ENCODE results near the gene ZZZ3.
A peak's percentile ranks its signal among the peaks of the same experiment; 100 is the strongest.

ZZZ3 gene

DNA sequence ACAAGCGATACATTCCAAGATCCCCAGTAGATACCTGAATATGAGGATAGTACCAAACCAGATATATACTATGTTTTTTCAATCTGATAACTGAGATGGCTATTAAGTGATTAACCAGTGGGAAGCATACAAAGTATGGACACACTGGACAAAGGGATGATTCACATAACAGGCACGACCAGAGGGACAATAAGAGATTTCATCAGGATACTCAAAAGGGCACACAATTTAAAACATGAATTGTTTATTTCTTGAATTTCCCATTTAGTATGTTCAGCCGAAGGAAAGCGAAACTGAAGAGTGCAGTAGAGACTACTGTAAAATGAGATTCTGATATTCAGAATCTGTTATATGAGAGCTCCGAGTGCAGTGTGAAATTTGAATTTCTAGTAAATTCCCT, 10.6 kb downstream of the ZZZ3 start:
- Histone ChIP-seq H3K4me3 (ENCODE audit: low read length) (peak overlapping the region; percentile 12; the same call in 1 of the 2 replicates), H4K20me1 (ENCODE audit: insufficient read depth, low read length) (peaks cover 14% of the 10 kb centered on the region; the same call in 1 of the 2 replicates), H3K79me2 (ENCODE audit: low read length) (peaks cover 100% of the 10 kb centered on the region)

DNA sequence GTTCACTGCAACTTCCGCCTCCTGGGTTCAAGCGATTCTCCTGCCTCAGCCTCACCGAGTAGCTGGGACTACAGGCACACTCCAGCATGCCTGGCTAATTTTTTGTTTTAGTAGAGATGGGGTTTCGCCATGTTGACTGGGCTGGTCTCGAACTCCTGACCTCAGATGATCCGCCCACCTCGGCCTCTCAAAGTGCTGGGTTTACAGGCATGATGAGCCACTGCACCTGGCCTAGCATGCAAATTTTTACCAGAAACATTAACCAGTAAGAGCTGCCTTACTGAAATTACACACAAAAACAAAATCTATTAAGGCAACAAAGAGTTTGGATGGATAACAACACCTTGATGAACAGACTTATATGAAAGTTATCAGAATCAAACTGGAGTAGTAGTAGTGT, 12.1 kb downstream of the ZZZ3 start:
- peaks cover 9% of the 10 kb centered on the region; the same call in 1 of the 2 replicates for H4K20me1 ChIP-seq (ENCODE audit: insufficient read depth, low read length)
- no peak for DNase-seq
- H3K9ac ChIP-seq (ENCODE audit: low read length), result no peak overlapping the region
- H3K4me2 ChIP-seq (ENCODE audit: low read depth, low read length), result no peak overlapping the region
- H3F3A ChIP-seq (ENCODE audit: insufficient read depth, low read length), result no peaks in the 10 kb centered on the region
- H3K9me2 ChIP-seq (replicated peaks; ENCODE audit: insufficient read depth, low read length), result no peaks in the 10 kb centered on the region
- TF ChIP-seq EZH2 (optimal IDR thresholded peaks at IDR 0.05; ENCODE audit: low read depth, low read length) (no peak), EZH2phosphoT487 (IDR thresholded peaks at IDR 0.05; ENCODE audit: low read length) (no peak)
- TF ChIP-seq, protein P1, sequence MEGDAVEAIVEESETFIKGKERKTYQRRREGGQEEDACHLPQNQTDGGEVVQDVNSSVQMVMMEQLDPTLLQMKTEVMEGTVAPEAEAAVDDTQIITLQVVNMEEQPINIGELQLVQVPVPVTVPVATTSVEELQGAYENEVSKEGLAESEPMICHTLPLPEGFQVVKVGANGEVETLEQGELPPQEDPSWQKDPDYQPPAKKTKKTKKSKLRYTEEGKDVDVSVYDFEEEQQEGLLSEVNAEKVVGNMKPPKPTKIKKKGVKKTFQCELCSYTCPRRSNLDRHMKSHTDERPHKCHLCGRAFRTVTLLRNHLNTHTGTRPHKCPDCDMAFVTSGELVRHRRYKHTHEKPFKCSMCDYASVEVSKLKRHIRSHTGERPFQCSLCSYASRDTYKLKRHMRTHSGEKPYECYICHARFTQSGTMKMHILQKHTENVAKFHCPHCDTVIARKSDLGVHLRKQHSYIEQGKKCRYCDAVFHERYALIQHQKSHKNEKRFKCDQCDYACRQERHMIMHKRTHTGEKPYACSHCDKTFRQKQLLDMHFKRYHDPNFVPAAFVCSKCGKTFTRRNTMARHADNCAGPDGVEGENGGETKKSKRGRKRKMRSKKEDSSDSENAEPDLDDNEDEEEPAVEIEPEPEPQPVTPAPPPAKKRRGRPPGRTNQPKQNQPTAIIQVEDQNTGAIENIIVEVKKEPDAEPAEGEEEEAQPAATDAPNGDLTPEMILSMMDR (IDR thresholded peaks at IDR 0.05; ENCODE audit: low read length), result no peak
- H3K4me1 ChIP-seq (ENCODE audit: low read length), result peaks cover 21% of the 10 kb centered on the region
- no peak overlapping the region for H3K27ac ChIP-seq (ENCODE audit: low read length)
- no peaks in the 10 kb centered on the region for H3K27me3 ChIP-seq (replicated peaks; ENCODE audit: insufficient read depth, low read length)
- no peak overlapping the region for H2AFZ ChIP-seq (ENCODE audit: low read length)
- peaks cover 100% of the 10 kb centered on the region for H3K79me2 ChIP-seq (ENCODE audit: low read length)
- H3K36me3 ChIP-seq (replicated peaks; ENCODE audit: insufficient read depth, low read length), result no peaks in the 10 kb centered on the region
- no peak overlapping the region for H3K4me3 ChIP-seq (ENCODE audit: low read length)
- H3K9me3 ChIP-seq (replicated peaks; ENCODE audit: insufficient read depth, low read length), result no peaks in the 10 kb centered on the region

More for the DNA sequence above, 10.6 kb downstream of the ZZZ3 start:
- H3K36me3 ChIP-seq (replicated peaks; ENCODE audit: insufficient read depth, low read length), result no peaks in the 10 kb centered on the region
- H3K9me3 ChIP-seq (replicated peaks; ENCODE audit: insufficient read depth, low read length), result no peaks in the 10 kb centered on the region
- H2AFZ ChIP-seq (ENCODE audit: low read length), result no peak overlapping the region
- no peaks in the 10 kb centered on the region for H3K27me3 ChIP-seq (replicated peaks; ENCODE audit: insufficient read depth, low read length)
- DNase-seq, result peak; percentile 16
- H3K27ac ChIP-seq (ENCODE audit: low read length), result no peak overlapping the region
- H3K4me1 ChIP-seq (ENCODE audit: low read length), result peaks cover 21% of the 10 kb centered on the region
- H3K9me2 ChIP-seq (replicated peaks; ENCODE audit: insufficient read depth, low read length), result no peaks in the 10 kb centered on the region
- no peak overlapping the region for H3K9ac ChIP-seq (ENCODE audit: low read length)
- H3K4me2 ChIP-seq (ENCODE audit: low read depth, low read length), result peak overlapping the region; percentile 76
- TF ChIP-seq EZH2 (optimal IDR thresholded peaks at IDR 0.05; ENCODE audit: low read depth, low read length) (no peak), EZH2phosphoT487 (IDR thresholded peaks at IDR 0.05; ENCODE audit: low read length) (no peak)
- TF ChIP-seq, protein P1 (IDR thresholded peaks at IDR 0.05; ENCODE audit: low read length), result no peak
- no peaks in the 10 kb centered on the region for H3F3A ChIP-seq (ENCODE audit: insufficient read depth, low read length)

DNA sequence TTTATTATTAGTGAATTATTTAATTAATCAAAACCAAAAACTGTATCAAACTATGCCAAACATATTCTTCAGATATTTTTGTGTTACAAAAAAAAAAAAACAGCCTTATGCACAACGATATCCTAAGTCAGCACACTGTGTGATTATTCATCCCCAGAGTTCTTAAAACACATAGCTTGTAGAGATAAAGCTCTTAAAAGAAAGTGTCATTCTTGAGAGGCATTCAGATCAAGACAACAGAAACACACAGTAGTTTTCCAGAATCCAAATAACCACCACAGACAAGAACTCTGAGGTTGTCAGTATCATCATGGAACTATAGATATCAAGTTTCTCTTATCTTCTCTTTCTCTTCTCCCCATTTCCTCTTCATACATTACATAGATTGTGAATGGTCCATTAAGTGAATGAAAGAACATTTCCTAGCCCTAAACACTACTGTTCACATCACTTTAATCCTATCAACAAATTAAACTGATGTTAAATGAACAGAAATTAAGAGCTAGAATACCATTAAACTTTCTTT, 13.5 kb downstream of the ZZZ3 start:
- DNase-seq, result no peak
- Histone ChIP-seq H3K79me2 (ENCODE audit: low read length) (peaks cover 100% of the 10 kb centered on the region), H3K4me2 (ENCODE audit: low read depth, low read length) (no peak overlapping the region), H2AFZ (ENCODE audit: low read length) (no peak overlapping the region), H3K36me3 (replicated peaks; ENCODE audit: insufficient read depth, low read length) (no peaks in the 10 kb centered on the region), H3K4me3 (ENCODE audit: low read length) (no peak overlapping the region), H3K4me1 (ENCODE audit: low read length) (peaks cover 21% of the 10 kb centered on the region), H4K20me1 (ENCODE audit: insufficient read depth, low read length) (peaks cover 12% of the 10 kb centered on the region; the same call in 1 of the 2 replicates), H3K9ac (ENCODE audit: low read length) (no peak overlapping the region), H3K9me2 (replicated peaks; ENCODE audit: insufficient read depth, low read length) (no peaks in the 10 kb centered on the region), H3K27ac (ENCODE audit: low read length) (no peak overlapping the region), H3K9me3 (replicated peaks; ENCODE audit: insufficient read depth, low read length) (no peaks in the 10 kb centered on the region), H3F3A (ENCODE audit: insufficient read depth, low read length) (no peaks in the 10 kb centered on the region), H3K27me3 (replicated peaks; ENCODE audit: insufficient read depth, low read length) (no peaks in the 10 kb centered on the region)
- TF ChIP-seq EZH2 (optimal IDR thresholded peaks at IDR 0.05; ENCODE audit: low read depth, low read length), result no peak
- TF ChIP-seq, protein P1 (IDR thresholded peaks at IDR 0.05; ENCODE audit: low read length), result no peak
- no peak for TF ChIP-seq EZH2phosphoT487 (IDR thresholded peaks at IDR 0.05; ENCODE audit: low read length)
